ENCODE measurements around the gene MATCAP1. TPM values are rescaled to one million over a fixed set of nuclear protein-coding genes. Genes with fewer than 3 reads are reported as not detected.

MATCAP1 gene
- total and polyA plus RNA-seq, 2 of the 8 experiments (the other 6 are each of a cell fraction or from before 2014, with no cell fraction given): 22.9 to 27.5 TPM

DNA sequence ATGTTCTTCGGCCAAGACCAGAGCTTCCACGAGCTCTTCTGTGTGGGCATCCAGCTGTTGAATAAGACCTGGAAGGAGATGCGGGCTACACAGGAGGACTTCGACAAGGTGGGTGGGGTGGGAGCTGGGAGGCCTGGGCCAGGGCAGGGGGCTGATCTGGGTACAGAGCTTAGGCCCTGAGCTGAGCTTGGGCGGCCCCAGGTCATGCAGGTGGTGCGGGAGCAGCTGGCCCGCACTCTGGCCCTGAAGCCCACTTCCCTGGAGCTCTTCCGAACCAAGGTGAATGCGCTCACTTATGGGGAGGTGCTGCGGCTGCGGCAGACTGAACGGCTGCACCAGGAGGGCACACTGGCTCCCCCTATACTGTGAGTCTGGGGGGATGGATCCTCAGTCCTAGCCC lies 18.7 kb upstream of the MATCAP1 start (continued):
- TF ChIP-seq KDM5A (IDR thresholded peaks at IDR 0.05; ENCODE audit: low read length) (no peak), CHD2 (IDR thresholded peaks at IDR 0.05; ENCODE audit: low read length) (no peak), ZNF274 (IDR thresholded peaks at IDR 0.05; ENCODE audit: borderline replicate concordance, extremely low read depth, low read length) (no peak), SIRT6 (IDR thresholded peaks at IDR 0.05; ENCODE audit: low read length) (no peak)
